Right renal cortex interstitium (tissue), 3 donors: ENCODE measurements around the gene ZNF180. TPM values are rescaled to one million over a fixed set of nuclear protein-coding genes. Genes with fewer than 3 reads are reported as not detected.
"Not testable (repeated sequence)": the region's sequence is repeated elsewhere in the genome, so short reads cannot be mapped to it uniquely, and the experiment has no call there.

Source experiments
- DNase-seq, 3 donors: peaks; one replicate each; pipeline ENCODE4 v3.0.0-alpha.2; 2013; ENCODE audit warnings: low read depth in 3 of 3, low spot score in 2 of 3
- polyA plus RNA-seq, 3 donors: library from polyadenylated mRNA; unstranded; fragments of 120-200 nt; gene quantifications; one replicate each; pipeline ENCODE4 v1.2.1, GENCODE V29; 2013; ENCODE audit not compliant: insufficient read length in 3 of 3

The ZNF180 gene
- polyA plus RNA-seq, 3 donors: 15.2 to 16.9 (median 16.3) TPM

- no peak for DNase-seq
These were observed 763 bp downstream of the ZNF180 start for GRCh38 chr19:44499559-44499958.

GRCh38 chr19:44498988-44499387 lies 1.3 kb downstream of the ZNF180 start:
- DNase-seq: no peak

- DNase-seq: no peak
These were observed 3.6 kb downstream of the ZNF180 start for GRCh38 chr19:44496711-44497110.

- DNase-seq: no peak
These were observed 23.5 kb downstream of the ZNF180 start for GRCh38 chr19:44476559-44477408.

GRCh38 chr19:44468730-44469129 lies 31.6 kb downstream of the ZNF180 start:
- not testable (repeated sequence) for DNase-seq

- DNase-seq: not testable (repeated sequence)
These were observed 37.6 kb downstream of the ZNF180 start for GRCh38 chr19:44462600-44463286.

GRCh38 chr19:44456016-44456415 lies 44.3 kb downstream of the ZNF180 start:
- DNase-seq: not testable (repeated sequence)

- DNase-seq: no peak
These were observed 45.2 kb downstream of the ZNF180 start for GRCh38 chr19:44455100-44455499.

GRCh38 chr19:44452367-44452766 lies 48.0 kb downstream of the ZNF180 start:
- DNase-seq: no peak

- DNase-seq: no peak
These were observed 48.6 kb downstream of the ZNF180 start for GRCh38 chr19:44451687-44452086.

GRCh38 chr19:44447916-44448674 lies 52.2 kb downstream of the ZNF180 start, which contains the start of gene ZNF229:
TSS of gene ZNF229 (minus strand) at chr19:44448472. CDS start at chr19:44442847, 5,625 bp downstream.
- DNase-seq: peak; percentile 70 to 84 (median 76)

GRCh38 chr19:44438441-44438840 lies 61.9 kb downstream of the ZNF180 start:
- no peak for DNase-seq

GRCh38 chr19:44435441-44435840 lies 64.9 kb downstream of the ZNF180 start:
- DNase-seq: no peak

GRCh38 chr19:44430956-44431355 lies 69.4 kb downstream of the ZNF180 start:
- no peak for DNase-seq

Other genes with a start within 250 kb of the ZNF180 start
- gene ZNF233, start 240.6 kb downstream of the ZNF180 start, polyA plus RNA-seq: 1 to 10 TPM; 6.4 to 7.3 (median 7.3) TPM
- gene ZNF235, start 195.5 kb downstream of the ZNF180 start, polyA plus RNA-seq: 10 to 100 TPM; 12.5 to 14.6 (median 13.2) TPM
- 10 to 100 TPM; 13.1 to 15.8 (median 14.3) TPM for gene ZNF112, start 143.8 kb downstream of the ZNF180 start, polyA plus RNA-seq
- gene ZNF285, start 98.9 kb downstream of the ZNF180 start, polyA plus RNA-seq: 10 to 100 TPM; 10.7 to 13.6 (median 13.0) TPM
- gene ZNF229, start 52.0 kb downstream of the ZNF180 start, polyA plus RNA-seq: 10 to 100 TPM; 13.6 to 16.3 (median 15.7) TPM
- not detected for gene CEACAM20, start 29.2 kb upstream of the ZNF180 start, polyA plus RNA-seq
- gene IGSF23, start 113.0 kb upstream of the ZNF180 start, polyA plus RNA-seq: 1 to 10 TPM in 2 of 3 donors, under 1 TPM in 1; 0.97 to 1.5 (median 1.3) TPM
- gene PVR, start 143.4 kb upstream of the ZNF180 start, polyA plus RNA-seq: 10 to 100 TPM; 26.1 to 31.6 (median 31.1) TPM
- 10 to 100 TPM in 2 of 3 donors, 1 to 10 TPM in 1; 9.3 to 10.9 (median 10.5) TPM for gene CEACAM19, start 171.0 kb upstream of the ZNF180 start, polyA plus RNA-seq
- gene CEACAM16, start 198.6 kb upstream of the ZNF180 start, polyA plus RNA-seq: not detected
- 1 to 10 TPM; 4.8 to 5.8 (median 4.9) TPM for gene BCL3, start 248.2 kb upstream of the ZNF180 start, polyA plus RNA-seq